ENCODE data around the gene NHEJ1. TPM values are rescaled to one million over a fixed set of nuclear protein-coding genes. Genes with fewer than 3 reads are reported as not detected.
A peak's percentile ranks its signal among the peaks of the same experiment; 100 is the strongest.

NHEJ1 gene
- total and polyA plus RNA-seq, 9 of the 15 experiments (the other 6 are each of a cell fraction or from before 2014, with no cell fraction given) = 9.0 to 23.7 (median 13.9) TPM

DNA sequence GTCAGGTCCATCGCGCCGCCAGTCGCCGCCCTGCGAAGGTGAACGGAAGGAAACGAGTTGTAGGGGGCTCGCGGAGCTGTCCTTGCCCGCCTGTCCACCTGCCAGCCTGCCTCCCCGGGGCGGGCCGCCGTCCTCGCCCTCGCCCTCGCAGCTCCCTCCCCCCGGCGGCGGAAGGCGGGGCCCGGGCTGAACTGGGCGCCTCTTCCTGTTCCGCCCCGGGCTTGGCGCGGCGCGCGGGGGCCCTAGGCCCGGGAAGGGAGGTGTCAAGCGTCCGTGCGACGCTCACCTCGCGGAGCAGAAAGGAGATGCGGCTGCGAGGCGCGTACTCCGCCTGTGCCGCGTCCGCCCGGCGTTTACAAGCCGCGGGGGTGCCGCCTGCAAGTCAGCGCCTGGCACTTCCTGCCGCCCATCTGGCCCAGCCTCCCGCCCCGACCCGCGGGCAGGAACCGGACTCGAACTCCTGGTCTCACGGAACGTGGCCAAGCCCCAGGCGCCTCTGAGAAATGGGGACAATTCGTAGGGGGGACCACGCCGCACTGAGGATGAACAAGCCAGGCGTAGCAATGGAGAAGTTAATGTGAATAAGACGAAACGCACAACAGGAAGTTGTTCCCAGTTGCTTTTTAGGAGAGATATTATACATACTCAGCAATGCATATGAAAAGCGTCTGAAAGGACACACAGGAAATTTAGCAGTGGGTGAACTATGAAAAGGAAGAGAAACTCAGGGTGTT is 16.4 kb upstream of the NHEJ1 start, which contains the start of gene CNPPD1 (continued):
- TF ChIP-seq, protein P1, sequence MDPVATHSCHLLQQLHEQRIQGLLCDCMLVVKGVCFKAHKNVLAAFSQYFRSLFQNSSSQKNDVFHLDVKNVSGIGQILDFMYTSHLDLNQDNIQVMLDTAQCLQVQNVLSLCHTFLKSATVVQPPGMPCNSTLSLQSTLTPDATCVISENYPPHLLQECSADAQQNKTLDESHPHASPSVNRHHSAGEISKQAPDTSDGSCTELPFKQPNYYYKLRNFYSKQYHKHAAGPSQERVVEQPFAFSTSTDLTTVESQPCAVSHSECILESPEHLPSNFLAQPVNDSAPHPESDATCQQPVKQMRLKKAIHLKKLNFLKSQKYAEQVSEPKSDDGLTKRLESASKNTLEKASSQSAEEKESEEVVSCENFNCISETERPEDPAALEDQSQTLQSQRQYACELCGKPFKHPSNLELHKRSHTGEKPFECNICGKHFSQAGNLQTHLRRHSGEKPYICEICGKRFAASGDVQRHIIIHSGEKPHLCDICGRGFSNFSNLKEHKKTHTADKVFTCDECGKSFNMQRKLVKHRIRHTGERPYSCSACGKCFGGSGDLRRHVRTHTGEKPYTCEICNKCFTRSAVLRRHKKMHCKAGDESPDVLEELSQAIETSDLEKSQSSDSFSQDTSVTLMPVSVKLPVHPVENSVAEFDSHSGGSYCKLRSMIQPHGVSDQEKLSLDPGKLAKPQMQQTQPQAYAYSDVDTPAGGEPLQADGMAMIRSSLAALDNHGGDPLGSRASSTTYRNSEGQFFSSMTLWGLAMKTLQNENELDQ (CRISPR knock-in tag; IDR thresholded peaks at IDR 0.05; ENCODE audit: borderline replicate concordance) = no peak
- no peak for TF ChIP-seq NR2C2 (CRISPR knock-in tag; IDR thresholded peaks at IDR 0.05)
- TF ChIP-seq NR2C2 (tag; IDR thresholded peaks at IDR 0.05) = peak; percentile 25; the same call in 1 of the 2 replicates
- peak; percentile 32; the same call in 1 of the 2 replicates for TF ChIP-seq CREB1 (IDR thresholded peaks at IDR 0.05)
- no peak for TF ChIP-seq CREB1 (CRISPR knock-in tag; IDR thresholded peaks at IDR 0.05)
- TF ChIP-seq, protein P2, sequence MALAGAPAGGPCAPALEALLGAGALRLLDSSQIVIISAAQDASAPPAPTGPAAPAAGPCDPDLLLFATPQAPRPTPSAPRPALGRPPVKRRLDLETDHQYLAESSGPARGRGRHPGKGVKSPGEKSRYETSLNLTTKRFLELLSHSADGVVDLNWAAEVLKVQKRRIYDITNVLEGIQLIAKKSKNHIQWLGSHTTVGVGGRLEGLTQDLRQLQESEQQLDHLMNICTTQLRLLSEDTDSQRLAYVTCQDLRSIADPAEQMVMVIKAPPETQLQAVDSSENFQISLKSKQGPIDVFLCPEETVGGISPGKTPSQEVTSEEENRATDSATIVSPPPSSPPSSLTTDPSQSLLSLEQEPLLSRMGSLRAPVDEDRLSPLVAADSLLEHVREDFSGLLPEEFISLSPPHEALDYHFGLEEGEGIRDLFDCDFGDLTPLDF (CRISPR knock-in tag; IDR thresholded peaks at IDR 0.05) = peak; percentile 57; the same call in 1 of the 2 replicates
- TF ChIP-seq, protein P3, sequence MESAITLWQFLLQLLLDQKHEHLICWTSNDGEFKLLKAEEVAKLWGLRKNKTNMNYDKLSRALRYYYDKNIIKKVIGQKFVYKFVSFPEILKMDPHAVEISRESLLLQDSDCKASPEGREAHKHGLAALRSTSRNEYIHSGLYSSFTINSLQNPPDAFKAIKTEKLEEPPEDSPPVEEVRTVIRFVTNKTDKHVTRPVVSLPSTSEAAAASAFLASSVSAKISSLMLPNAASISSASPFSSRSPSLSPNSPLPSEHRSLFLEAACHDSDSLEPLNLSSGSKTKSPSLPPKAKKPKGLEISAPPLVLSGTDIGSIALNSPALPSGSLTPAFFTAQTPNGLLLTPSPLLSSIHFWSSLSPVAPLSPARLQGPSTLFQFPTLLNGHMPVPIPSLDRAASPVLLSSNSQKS (CRISPR knock-in tag; IDR thresholded peaks at IDR 0.05) = no peak
- TF ChIP-seq CBX3 (IDR thresholded peaks at IDR 0.05; ENCODE audit: borderline replicate concordance in 1 of 2, low read length in 2 of 2) = no peak
- no peak for TF ChIP-seq ZNF740 (CRISPR knock-in tag; IDR thresholded peaks at IDR 0.05)
- no peak for TF ChIP-seq ZNF740 (tag; IDR thresholded peaks at IDR 0.05)
- TF ChIP-seq, protein P4, sequence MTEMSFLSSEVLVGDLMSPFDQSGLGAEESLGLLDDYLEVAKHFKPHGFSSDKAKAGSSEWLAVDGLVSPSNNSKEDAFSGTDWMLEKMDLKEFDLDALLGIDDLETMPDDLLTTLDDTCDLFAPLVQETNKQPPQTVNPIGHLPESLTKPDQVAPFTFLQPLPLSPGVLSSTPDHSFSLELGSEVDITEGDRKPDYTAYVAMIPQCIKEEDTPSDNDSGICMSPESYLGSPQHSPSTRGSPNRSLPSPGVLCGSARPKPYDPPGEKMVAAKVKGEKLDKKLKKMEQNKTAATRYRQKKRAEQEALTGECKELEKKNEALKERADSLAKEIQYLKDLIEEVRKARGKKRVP (CRISPR knock-in tag; IDR thresholded peaks at IDR 0.05) = no peak
- no peak for TF ChIP-seq BCOR (IDR thresholded peaks at IDR 0.05)
- TF ChIP-seq HNRNPH1 (optimal IDR thresholded peaks at IDR 0.05; ENCODE audit: low read depth, low read length) = no peak
- peak; percentile 98 for TF ChIP-seq L3MBTL2 (IDR thresholded peaks at IDR 0.05)
- peak; percentile 30 for TF ChIP-seq HNRNPLL (IDR thresholded peaks at IDR 0.05; ENCODE audit: low read depth, low read length, poor library complexity, severe bottlenecking)
- no peak for TF ChIP-seq DIDO1 (tag; IDR thresholded peaks at IDR 0.05; ENCODE audit: low read depth)
- TF ChIP-seq ZC3H4 (CRISPR knock-in tag; IDR thresholded peaks at IDR 0.05; ENCODE audit: borderline replicate concordance) = no peak
- TF ChIP-seq, protein P5, sequence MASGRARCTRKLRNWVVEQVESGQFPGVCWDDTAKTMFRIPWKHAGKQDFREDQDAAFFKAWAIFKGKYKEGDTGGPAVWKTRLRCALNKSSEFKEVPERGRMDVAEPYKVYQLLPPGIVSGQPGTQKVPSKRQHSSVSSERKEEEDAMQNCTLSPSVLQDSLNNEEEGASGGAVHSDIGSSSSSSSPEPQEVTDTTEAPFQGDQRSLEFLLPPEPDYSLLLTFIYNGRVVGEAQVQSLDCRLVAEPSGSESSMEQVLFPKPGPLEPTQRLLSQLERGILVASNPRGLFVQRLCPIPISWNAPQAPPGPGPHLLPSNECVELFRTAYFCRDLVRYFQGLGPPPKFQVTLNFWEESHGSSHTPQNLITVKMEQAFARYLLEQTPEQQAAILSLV (tag; IDR thresholded peaks at IDR 0.05) = no peak

All from K562 (cell line).